ENCODE data around the gene WASHC4.

DNA sequence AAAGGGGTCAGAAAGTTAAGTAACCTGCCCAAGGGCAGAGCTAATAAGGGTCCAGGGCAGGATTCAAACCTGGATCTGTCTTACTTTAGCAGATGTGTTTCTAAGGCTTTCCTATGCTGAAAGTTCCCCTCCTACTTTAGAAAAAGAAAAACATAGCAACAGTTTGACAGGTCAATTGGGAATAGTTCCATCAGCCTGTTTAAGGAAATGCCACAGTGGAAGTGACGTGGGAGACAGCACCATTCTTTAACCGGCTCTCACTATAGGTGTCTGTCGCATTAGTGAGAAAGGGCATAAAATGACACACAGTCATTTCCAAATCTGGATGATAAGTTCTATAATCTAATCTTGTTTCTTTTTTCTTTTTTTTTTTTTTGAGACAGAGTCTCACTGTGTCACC, 30.6 kb upstream of the WASHC4 start:
- TF ChIP-seq, protein P1, sequence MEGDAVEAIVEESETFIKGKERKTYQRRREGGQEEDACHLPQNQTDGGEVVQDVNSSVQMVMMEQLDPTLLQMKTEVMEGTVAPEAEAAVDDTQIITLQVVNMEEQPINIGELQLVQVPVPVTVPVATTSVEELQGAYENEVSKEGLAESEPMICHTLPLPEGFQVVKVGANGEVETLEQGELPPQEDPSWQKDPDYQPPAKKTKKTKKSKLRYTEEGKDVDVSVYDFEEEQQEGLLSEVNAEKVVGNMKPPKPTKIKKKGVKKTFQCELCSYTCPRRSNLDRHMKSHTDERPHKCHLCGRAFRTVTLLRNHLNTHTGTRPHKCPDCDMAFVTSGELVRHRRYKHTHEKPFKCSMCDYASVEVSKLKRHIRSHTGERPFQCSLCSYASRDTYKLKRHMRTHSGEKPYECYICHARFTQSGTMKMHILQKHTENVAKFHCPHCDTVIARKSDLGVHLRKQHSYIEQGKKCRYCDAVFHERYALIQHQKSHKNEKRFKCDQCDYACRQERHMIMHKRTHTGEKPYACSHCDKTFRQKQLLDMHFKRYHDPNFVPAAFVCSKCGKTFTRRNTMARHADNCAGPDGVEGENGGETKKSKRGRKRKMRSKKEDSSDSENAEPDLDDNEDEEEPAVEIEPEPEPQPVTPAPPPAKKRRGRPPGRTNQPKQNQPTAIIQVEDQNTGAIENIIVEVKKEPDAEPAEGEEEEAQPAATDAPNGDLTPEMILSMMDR (IDR thresholded peaks at IDR 0.05) = no peak
- TF ChIP-seq JUN (CRISPR knock-in tag; IDR thresholded peaks at IDR 0.05) (no peak), CBFB (CRISPR knock-in tag; IDR thresholded peaks at IDR 0.05; ENCODE audit: low read depth) (no peak), ELF4 (CRISPR knock-in tag; IDR thresholded peaks at IDR 0.05; ENCODE audit: low read depth) (no peak), CREB1 (CRISPR knock-in tag; IDR thresholded peaks at IDR 0.05) (no peak)
- TF ChIP-seq, protein P2, sequence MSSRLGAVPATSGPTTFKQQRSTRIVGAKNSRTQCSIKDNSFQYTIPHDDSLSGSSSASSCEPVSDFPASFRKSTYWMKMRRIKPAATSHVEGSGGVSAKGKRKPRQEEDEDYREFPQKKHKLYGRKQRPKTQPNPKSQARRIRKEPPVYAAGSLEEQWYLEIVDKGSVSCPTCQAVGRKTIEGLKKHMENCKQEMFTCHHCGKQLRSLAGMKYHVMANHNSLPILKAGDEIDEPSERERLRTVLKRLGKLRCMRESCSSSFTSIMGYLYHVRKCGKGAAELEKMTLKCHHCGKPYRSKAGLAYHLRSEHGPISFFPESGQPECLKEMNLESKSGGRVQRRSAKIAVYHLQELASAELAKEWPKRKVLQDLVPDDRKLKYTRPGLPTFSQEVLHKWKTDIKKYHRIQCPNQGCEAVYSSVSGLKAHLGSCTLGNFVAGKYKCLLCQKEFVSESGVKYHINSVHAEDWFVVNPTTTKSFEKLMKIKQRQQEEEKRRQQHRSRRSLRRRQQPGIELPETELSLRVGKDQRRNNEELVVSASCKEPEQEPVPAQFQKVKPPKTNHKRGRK (CRISPR knock-in tag; IDR thresholded peaks at IDR 0.05; ENCODE audit: borderline replicate concordance) = no peak
